Central memory CD8-positive, alpha-beta T cell (primary cell): Measurements from ENCODE around the gene UBE2K.
"Not testable (repeated sequence)": the region's sequence is repeated elsewhere in the genome, so short reads cannot be mapped to it uniquely, and the experiment has no call there.

Source experiments
- ATAC-seq: fragments of 150-1000 bp; cut with Tn5 transposase; replicated peaks from 2 replicates; pipeline ENCODE4 v1.10.0; 2022; ENCODE audit warnings: mild to moderate bottlenecking, moderate FRiP score, moderate number of reproducible peaks; ENCODE audit not compliant: poor library complexity, severe bottlenecking; ENCODE audit errors: extremely low read depth
- DNase-seq, 2 donors: peaks; one replicate each; pipeline ENCODE4 v3.0.0; 2021; ENCODE audit warnings: low spot score in 2 of 2
- H3K27ac Mint-ChIP-seq: one replicate; pipeline ENCODE4 v1.8.0; 2022; ENCODE audit warnings: low read depth, mild to moderate bottlenecking, moderate library complexity, mixed read lengths
- H3K27me3 Mint-ChIP-seq: one replicate; pipeline ENCODE4 v1.8.0; 2022; ENCODE audit warnings: mixed read lengths
- H3K36me3 Mint-ChIP-seq: one replicate; pipeline ENCODE4 v1.8.0; 2022; ENCODE audit warnings: mild to moderate bottlenecking, moderate library complexity, mixed read lengths; ENCODE audit not compliant: insufficient read depth
- H3K4me1 Mint-ChIP-seq: one replicate; pipeline ENCODE4 v1.8.0; 2022; ENCODE audit warnings: mixed read lengths
- H3K4me3 Mint-ChIP-seq: one replicate; pipeline ENCODE4 v1.8.0; 2022; ENCODE audit warnings: mild to moderate bottlenecking, moderate library complexity, mixed read lengths
- H3K9me3 Mint-ChIP-seq: one replicate; pipeline ENCODE4 v1.8.0; 2022; ENCODE audit warnings: mixed read lengths

Gene UBE2K

GRCh38 chr4:39702716-39703115, 4.8 kb downstream of the UBE2K start:
- H3K9me3 Mint-ChIP-seq: no peaks in the 10 kb centered on the region
- peaks cover 38% of the 10 kb centered on the region for H3K36me3 Mint-ChIP-seq
- H3K4me1 Mint-ChIP-seq: peaks cover 45% of the 10 kb centered on the region
- H3K4me3 Mint-ChIP-seq: no peak overlapping the region
- ATAC-seq: no peak
- no peaks in the 10 kb centered on the region for H3K27me3 Mint-ChIP-seq
- no peak for DNase-seq
- no peak overlapping the region for H3K27ac Mint-ChIP-seq

GRCh38 chr4:39704789-39705188, 6.9 kb downstream of the UBE2K start:
- H3K9me3 Mint-ChIP-seq, ATAC-seq, DNase-seq, H3K27ac Mint-ChIP-seq, H3K4me3 Mint-ChIP-seq, H3K27me3 Mint-ChIP-seq: not testable (repeated sequence)
- H3K4me1 Mint-ChIP-seq: peaks cover 34% of the 10 kb centered on the region
- peaks cover 29% of the 10 kb centered on the region for H3K36me3 Mint-ChIP-seq

DNA sequence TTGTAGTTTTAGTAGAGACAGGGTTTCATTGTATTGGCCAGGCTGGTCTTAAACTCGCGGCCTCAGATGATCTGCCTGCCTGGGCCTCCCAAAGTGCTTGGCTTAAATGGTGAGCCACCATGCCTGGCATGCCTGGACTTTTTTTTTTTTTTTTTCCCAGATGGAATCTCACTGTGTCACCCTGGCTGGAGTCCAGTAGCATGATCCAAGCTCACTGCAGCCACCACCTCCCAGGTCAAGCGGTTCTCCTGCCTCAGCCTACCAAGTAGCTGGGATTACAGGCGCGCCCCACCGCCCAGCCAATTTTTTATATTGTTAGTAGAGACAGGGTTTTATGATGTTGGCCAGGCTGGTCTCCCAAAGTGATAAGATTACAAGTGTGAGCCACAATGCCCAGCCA, 8.4 kb downstream of the UBE2K start:
- Mint-ChIP-seq H3K27ac (peak overlapping the region; percentile 73), H3K27me3 (no peaks in the 10 kb centered on the region), H3K4me1 (peaks cover 30% of the 10 kb centered on the region), H3K36me3 (peaks cover 31% of the 10 kb centered on the region), H3K4me3 (peak overlapping the region; percentile 7), H3K9me3 (no peaks in the 10 kb centered on the region)
- DNase-seq (no peak), ATAC-seq (no peak)

DNA sequence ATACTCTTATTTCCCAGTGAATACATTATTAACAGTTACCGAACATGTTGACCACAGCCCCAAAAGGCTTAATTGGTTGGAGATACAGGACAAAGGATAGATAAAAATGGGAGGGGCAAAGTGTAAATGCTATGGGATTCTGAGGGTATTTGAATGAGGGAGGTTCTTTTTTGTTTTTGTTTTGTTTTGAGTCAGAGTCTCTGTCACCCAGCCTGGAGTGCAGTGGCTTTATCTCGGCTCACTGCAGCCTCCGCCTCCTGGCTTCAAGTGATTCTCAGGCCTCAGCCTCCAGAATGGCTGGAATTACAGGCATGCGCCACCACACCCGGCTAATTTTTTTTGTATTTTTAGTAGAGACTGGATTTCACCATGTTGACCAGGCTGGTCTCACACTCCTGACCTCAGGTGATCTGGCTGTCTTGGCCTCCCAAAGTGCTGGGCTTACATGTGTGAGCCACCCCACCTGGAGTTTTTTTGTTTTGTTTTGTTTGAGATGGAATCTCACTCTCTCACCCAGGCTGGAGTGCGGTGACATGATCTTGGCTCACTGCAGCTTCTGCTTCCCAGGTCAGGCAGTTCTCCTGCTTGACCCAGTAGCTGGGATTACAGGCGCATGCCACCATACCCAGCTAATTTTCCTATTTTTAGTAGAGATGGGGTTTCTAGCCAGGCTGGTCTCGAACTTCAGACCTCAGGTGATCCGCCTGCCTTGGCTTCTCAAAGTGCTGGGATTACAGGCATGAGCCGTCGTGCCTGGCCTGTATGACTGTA, 9.0 kb downstream of the UBE2K start:
- Mint-ChIP-seq H3K36me3 (peaks cover 31% of the 10 kb centered on the region), H3K27me3 (no peaks in the 10 kb centered on the region), H3K9me3 (no peaks in the 10 kb centered on the region), H3K4me3 (peak overlapping the region; percentile 7), H3K27ac (peak overlapping the region; percentile 73), H3K4me1 (peaks cover 30% of the 10 kb centered on the region)
- ATAC-seq (no peak), DNase-seq (no peak)

- H3K4me3 Mint-ChIP-seq: peak overlapping the region; percentile 36
These were observed 12.4 kb downstream of the UBE2K start for GRCh38 chr4:39710098-39710896.

DNA sequence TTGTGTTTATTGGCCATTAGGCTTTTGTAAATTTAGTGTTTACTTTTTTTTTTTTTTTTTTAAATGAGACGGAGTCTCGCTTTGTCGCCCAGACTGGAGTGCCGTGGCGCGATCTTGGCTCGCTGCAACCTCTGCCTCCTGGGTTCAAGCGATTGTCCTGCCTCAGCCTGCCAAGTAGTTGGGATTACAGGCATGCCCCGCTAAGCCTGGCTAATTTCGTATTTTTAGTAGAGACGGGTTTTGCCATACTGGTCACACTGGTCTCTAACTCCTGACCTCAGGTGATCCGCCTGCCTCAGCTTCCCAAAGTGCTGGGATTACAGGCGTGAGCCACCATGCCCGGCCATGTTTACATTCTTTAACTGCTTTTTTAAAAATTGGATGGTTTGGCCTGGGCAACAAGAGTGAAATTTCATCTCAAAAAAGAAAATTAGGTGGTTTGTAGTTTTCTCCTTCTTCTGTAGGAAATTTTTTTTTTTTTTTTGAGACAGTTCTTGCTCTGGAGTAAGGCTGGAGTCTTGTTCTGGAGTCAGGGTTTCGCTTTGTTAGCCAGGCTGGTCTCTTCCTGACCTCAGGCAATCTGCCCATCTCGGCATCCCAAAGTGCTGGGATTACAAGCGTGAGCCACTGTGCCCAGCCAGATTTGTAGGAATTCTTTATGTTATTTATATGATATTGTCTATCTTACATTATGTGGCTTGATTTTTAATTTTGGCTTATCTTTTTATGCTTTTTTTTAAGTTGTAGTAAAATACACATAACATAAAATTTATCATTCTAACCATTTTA, 15.1 kb downstream of the UBE2K start:
- Mint-ChIP-seq H3K4me1 (peaks cover 46% of the 10 kb centered on the region), H3K36me3 (peaks cover 13% of the 10 kb centered on the region), H3K4me3 (no peak overlapping the region), H3K27ac (no peak overlapping the region), H3K9me3 (no peaks in the 10 kb centered on the region), H3K27me3 (no peaks in the 10 kb centered on the region)
- DNase-seq (no peak), ATAC-seq (no peak)

More at GRCh38 chr4:39710098-39710896, 12.4 kb downstream of the UBE2K start:
- peaks cover 34% of the 10 kb centered on the region for H3K4me1 Mint-ChIP-seq
- H3K27me3 Mint-ChIP-seq: no peaks in the 10 kb centered on the region
- H3K27ac Mint-ChIP-seq: peak overlapping the region; percentile 71
- DNase-seq (no peak), ATAC-seq (no peak)
- H3K36me3 Mint-ChIP-seq: peaks cover 18% of the 10 kb centered on the region
- H3K9me3 Mint-ChIP-seq: no peaks in the 10 kb centered on the region

GRCh38 chr4:39713691-39714090, 15.8 kb downstream of the UBE2K start:
- Mint-ChIP-seq H3K27ac (no peak overlapping the region), H3K36me3 (peaks cover 13% of the 10 kb centered on the region), H3K4me3 (no peak overlapping the region), H3K4me1 (peaks cover 45% of the 10 kb centered on the region), H3K27me3 (no peaks in the 10 kb centered on the region), H3K9me3 (no peaks in the 10 kb centered on the region)
- DNase-seq (no peak), ATAC-seq (no peak)

DNA sequence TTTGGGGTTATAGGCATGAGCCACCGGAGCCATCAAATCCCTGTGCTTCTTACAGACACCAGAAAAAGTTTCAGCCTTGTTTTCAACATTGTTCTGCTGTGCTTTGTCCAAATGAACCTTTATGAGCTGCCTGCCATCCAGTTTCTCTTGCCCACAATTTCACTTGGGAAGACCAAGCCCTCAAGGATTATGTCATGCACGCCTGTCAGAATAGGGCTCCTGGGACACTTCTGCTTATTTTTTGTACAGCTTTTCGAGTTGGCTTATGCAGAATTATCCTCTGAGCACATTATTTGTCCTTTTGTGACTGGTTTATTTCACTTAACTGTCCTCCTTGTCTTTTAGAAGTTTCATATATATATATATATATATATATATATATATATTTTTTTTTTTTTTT, 16.2 kb downstream of the UBE2K start:
- no peak overlapping the region for H3K27ac Mint-ChIP-seq
- no peak overlapping the region for H3K4me3 Mint-ChIP-seq
- H3K36me3 Mint-ChIP-seq: peaks cover 13% of the 10 kb centered on the region
- ATAC-seq (no peak), DNase-seq (no peak)
- H3K27me3 Mint-ChIP-seq: no peaks in the 10 kb centered on the region
- peaks cover 45% of the 10 kb centered on the region for H3K4me1 Mint-ChIP-seq
- no peaks in the 10 kb centered on the region for H3K9me3 Mint-ChIP-seq

DNA sequence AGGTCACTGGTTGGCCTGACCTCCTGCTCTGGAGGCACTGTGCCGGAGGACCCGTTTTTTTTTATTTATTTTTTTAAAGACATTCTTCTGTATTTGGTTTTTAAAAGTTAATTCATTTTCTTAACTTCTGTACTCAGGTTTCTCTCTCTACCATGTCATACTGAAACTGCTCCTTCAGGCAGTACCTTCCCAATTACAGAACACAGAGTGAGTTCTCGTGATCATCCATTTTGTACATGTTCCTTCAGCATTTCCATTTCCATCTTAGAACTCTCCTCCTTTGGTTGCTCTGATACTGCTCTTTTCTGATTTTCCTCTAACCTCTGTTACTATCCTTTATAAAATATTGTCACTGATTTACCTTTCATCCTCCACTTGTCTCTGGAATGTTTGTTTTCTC, 17.9 kb downstream of the UBE2K start:
- H3K36me3 Mint-ChIP-seq: peaks cover 14% of the 10 kb centered on the region
- no peak for ATAC-seq
- no peaks in the 10 kb centered on the region for H3K27me3 Mint-ChIP-seq
- H3K9me3 Mint-ChIP-seq: no peaks in the 10 kb centered on the region
- no peak overlapping the region for H3K4me3 Mint-ChIP-seq
- H3K27ac Mint-ChIP-seq: peak overlapping the region; percentile 41
- no peak for DNase-seq
- H3K4me1 Mint-ChIP-seq: peaks cover 50% of the 10 kb centered on the region

DNA sequence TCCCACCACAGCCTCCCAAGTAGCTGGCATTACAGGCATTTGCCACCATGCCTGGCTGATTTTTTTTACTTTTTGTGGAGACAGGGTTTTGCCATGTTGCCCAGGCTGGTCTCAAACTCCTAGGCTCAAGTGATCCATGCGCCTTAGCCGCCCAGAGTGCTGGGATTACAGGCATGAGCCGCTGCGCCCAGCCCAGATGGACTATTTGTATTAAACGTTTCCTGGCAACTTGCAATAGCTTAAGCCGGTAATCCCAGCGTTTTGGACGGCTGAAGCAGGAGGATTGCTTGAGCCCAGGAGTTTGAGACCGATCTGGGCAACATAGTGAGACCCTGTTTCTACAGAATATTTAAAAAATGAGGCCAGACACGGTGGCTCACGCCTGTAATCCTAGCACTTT, 18.4 kb downstream of the UBE2K start:
- peaks cover 56% of the 10 kb centered on the region for H3K4me1 Mint-ChIP-seq
- peaks cover 14% of the 10 kb centered on the region for H3K36me3 Mint-ChIP-seq
- DNase-seq (no peak), ATAC-seq (no peak)
- H3K27me3 Mint-ChIP-seq: no peaks in the 10 kb centered on the region
- no peak overlapping the region for H3K4me3 Mint-ChIP-seq
- no peaks in the 10 kb centered on the region for H3K9me3 Mint-ChIP-seq
- H3K27ac Mint-ChIP-seq: peak overlapping the region; percentile 41

DNA sequence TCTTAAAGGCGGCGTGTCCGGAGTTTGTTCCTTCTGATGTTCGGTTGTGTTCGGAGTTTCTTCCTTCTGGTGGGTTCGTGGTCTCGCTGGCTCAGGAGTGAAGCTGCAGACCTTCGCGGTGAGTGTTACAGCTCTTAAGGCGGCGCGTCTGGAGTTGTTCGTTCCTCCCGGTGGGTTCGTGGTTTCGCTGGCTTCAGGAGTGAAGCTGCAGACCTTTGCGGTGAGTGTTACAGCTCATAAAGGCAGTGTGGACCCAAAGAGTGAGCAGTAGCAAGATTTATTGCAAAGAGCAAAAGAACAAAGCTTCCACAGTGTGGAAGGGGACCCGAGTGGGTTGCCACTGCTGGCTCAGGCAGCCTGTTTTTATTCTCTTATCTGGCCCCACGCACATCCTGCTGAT, 19.8 kb downstream of the UBE2K start:
- not testable (repeated sequence) for H3K36me3 Mint-ChIP-seq, H3K9me3 Mint-ChIP-seq, H3K27me3 Mint-ChIP-seq, ATAC-seq, DNase-seq, H3K4me3 Mint-ChIP-seq
- Mint-ChIP-seq H3K4me1 (peaks cover 56% of the 10 kb centered on the region), H3K27ac (peak overlapping the region; percentile 75)
